B cell (primary cell): Measurements from ENCODE around the gene ZBTB33. TPM values are rescaled to one million over a fixed set of nuclear protein-coding genes. Genes with fewer than 3 reads are reported as not detected.

Experiments
- ATAC-seq: fragments of 200-7000 bp; cut with Tn5 transposase; one replicate; pipeline ENCODE4 v1.10.0; 2021; ENCODE audit warnings: low read depth, mild to moderate bottlenecking, moderate number of reproducible peaks, moderate library complexity
- CTCF ChIA-PET: fragments of 350-600 bp; sonication (Branson Sonifier 250); formaldehyde crosslinking; loops from one replicate; lab custom pipeline; 2021; ENCODE audit warnings: antibody characterized with exemption, inconsistent platforms; lab: Charles Lee
- POLR2A ChIA-PET: fragments of 350-600 bp; sonication (Branson Sonifier 250); formaldehyde crosslinking; loops from one replicate; lab custom pipeline; 2021; ENCODE audit warnings: antibody characterized with exemption; lab: Charles Lee
- DNase-seq: peaks from one replicate; pipeline ENCODE4 v3.0.0; 2013
- H2AFZ ChIP-seq: 2 replicates; pipeline ENCODE4 v1.6.1; 2012; ENCODE audit warnings: mild to moderate bottlenecking, low read depth, low read length; ENCODE audit not compliant: insufficient read depth, poor library complexity, severe bottlenecking
- H3K27ac ChIP-seq, 2 donors: 1 replicate in 1 of 2; 2 replicates in 1 of 2; pipeline ENCODE4 v1.5.1; 2012 to 2013; ENCODE audit warnings: low read length in 2 of 2, mild to moderate bottlenecking in 2 of 2, moderate library complexity in 1 of 2
- H3K27me3 ChIP-seq, 4 experiments: fragments of 200-600 bp in 1 of 4; sonication (generic) in 1 of 4; replicated peaks in 1 of 4; 1 replicate in 2 of 4; 2 replicates in 2 of 4; pipeline versions ENCODE4 v1.6.1 to v1.7.0; 2013 to 2016; ENCODE audit warnings: low read length in 3 of 4, mild to moderate bottlenecking in 2 of 4, mixed read lengths in 1 of 4, moderate library complexity in 1 of 4; ENCODE audit not compliant: insufficient read depth in 4 of 4, control insufficient read depth in 3 of 4; ENCODE audit errors: control extremely low read depth in 1 of 4
- H3K36me3 ChIP-seq, 2 experiments: replicated peaks in 1 of 2; 1 replicate in 1 of 2; 2 replicates in 1 of 2; pipeline versions ENCODE4 v1.6.1 to v1.7.1; 2013; ENCODE audit warnings: low read length in 1 of 2; ENCODE audit not compliant: insufficient read depth in 2 of 2, control insufficient read depth in 1 of 2; ENCODE audit errors: control extremely low read depth in 1 of 2, extremely low read depth in 1 of 2
- H3K4me1 ChIP-seq, 2 donors: fragments of 200-600 bp in 1 of 2; sonication (generic) in 1 of 2; 1 replicate in 1 of 2; 2 replicates in 1 of 2; pipeline versions ENCODE4 v1.5.1 to v1.6.1; 2013 to 2017; ENCODE audit warnings: low read length in 2 of 2; ENCODE audit not compliant: control insufficient read depth in 2 of 2, insufficient read depth in 2 of 2
- H3K4me2 ChIP-seq: replicated peaks from 2 replicates; pipeline ENCODE3; 2012; ENCODE audit warnings: mild to moderate bottlenecking, low read depth, low read length; ENCODE audit not compliant: poor library complexity, severe bottlenecking
- H3K4me3 ChIP-seq, 5 experiments: fragments of 200-600 bp in 1 of 5; sonication (generic) in 1 of 5; 1 replicate in 3 of 5; 2 replicates in 2 of 5; pipeline versions ENCODE4 v1.5.1 to v1.7.0; 2011 to 2016; ENCODE audit warnings: low read length in 4 of 5, mild to moderate bottlenecking in 4 of 5, low read depth in 2 of 5, control low read depth in 1 of 5, moderate library complexity in 1 of 5; ENCODE audit not compliant: insufficient read depth in 1 of 5; ENCODE audit errors: control extremely low read depth in 1 of 5, extremely low read depth in 1 of 5
- H3K79me2 ChIP-seq: fragments of 200-600 bp; sonication (generic); one replicate; pipeline ENCODE4 v1.6.0; 2016; ENCODE audit warnings: low read length; ENCODE audit not compliant: control insufficient read depth, insufficient read depth
- H3K9ac ChIP-seq: fragments of 200-600 bp; sonication (generic); 2 replicates; pipeline ENCODE4 v1.6.1; 2017; ENCODE audit warnings: mild to moderate bottlenecking, low read length, moderate library complexity
- H3K9me3 ChIP-seq, 3 donors: one replicate each; pipeline versions ENCODE4 v1.6.1 to v1.7.1; 2013; ENCODE audit warnings: low read length in 2 of 3; ENCODE audit not compliant: control insufficient read depth in 2 of 3, insufficient read depth in 1 of 3; ENCODE audit errors: control extremely low read depth in 1 of 3
- H4K20me1 ChIP-seq: 2 replicates; pipeline ENCODE4 v1.6.0; 2012; ENCODE audit warnings: mild to moderate bottlenecking, low read length; ENCODE audit not compliant: insufficient read depth, control insufficient read depth, poor library complexity, severe bottlenecking
- H3K27ac Mint-ChIP-seq: one replicate; pipeline ENCODE4 v1.8.0; 2021; ENCODE audit warnings: mixed read lengths
- H3K27me3 Mint-ChIP-seq: one replicate; pipeline ENCODE4 v1.8.0; 2021; ENCODE audit warnings: mixed read lengths
- H3K4me1 Mint-ChIP-seq: one replicate; pipeline ENCODE4 v1.8.0; 2021; ENCODE audit warnings: mixed read lengths
- H3K4me3 Mint-ChIP-seq: one replicate; pipeline ENCODE4 v1.8.0; 2021; ENCODE audit warnings: mixed read lengths
- H3K9me3 Mint-ChIP-seq: one replicate; pipeline ENCODE4 v1.8.0; 2022; ENCODE audit warnings: mixed read lengths; ENCODE audit not compliant: insufficient read depth
- CTCF ChIP-seq: fragments of 200-600 bp; IDR thresholded peaks from one replicate; pipeline ENCODE4 v1.8.0; 2022; ENCODE audit warnings: antibody characterized with exemption, mild to moderate bottlenecking
- EZH2 ChIP-seq: IDR thresholded peaks from 2 replicates; pipeline ENCODE4 v1.6.1; 2012; ENCODE audit warnings: borderline replicate concordance, low read depth, mild to moderate bottlenecking, moderate library complexity, low read length; ENCODE audit not compliant: insufficient read depth, poor library complexity, severe bottlenecking
- WGBS: methylation state at CpG from one replicate; pipeline ENCODE4 v1.1.5; 2013; ENCODE audit warnings: missing lambda C conversion rate; ENCODE audit not compliant: insufficient coverage; 5-methylcytosine and 5-hydroxymethylcytosine counted together
- intact Hi-C: fragments of 100-400 bp; cut with micrococcal nuclease; formaldehyde crosslinking; loops from one replicate; pipeline ENCODE4 v1.10.0; 2022
- polyA plus RNA-seq: library from polyadenylated mRNA; depleted of rRNA; stranded (reverse); fragments of >200 nt; gene quantifications from 2 replicates; pipeline ENCODE4 v1.2.3, GENCODE V29; 2012
- total RNA-seq, 2 donors: library from RNA; stranded (reverse); fragments of 120-200 nt in 1 of 2; gene quantifications; 1 replicate in 1 of 2; 2 replicates in 1 of 2; pipeline versions ENCODE4 v1.2.3 to v1.2.4, GENCODE V29; 2013 to 2022

ZBTB33 gene
- total and polyA plus RNA-seq, 2 donors (not counting 1 experiment from before 2014, with no cell fraction given), result 4.6 to 21.6 TPM

GRCh38 chrX:120274145-120274544 lies 23.5 kb downstream of the ZBTB33 start:
- Mint-ChIP-seq H3K4me3 (no peak overlapping the region), H3K27ac (no peak overlapping the region), H3K27me3 (no peaks in the 10 kb centered on the region), H3K9me3 (no peaks in the 10 kb centered on the region), H3K4me1 (peaks cover 6% of the 10 kb centered on the region)
- intact Hi-C loops, result no loop called here
- DNase-seq (no peak), ATAC-seq (no peak)
- H3K36me3 ChIP-seq, result no peaks in the 10 kb centered on the region
- H3K4me3 ChIP-seq, result no peak overlapping the region
- POLR2A ChIA-PET, result interaction anchor here (0.5 kb wide), 1 partner anchor 164 kb away, joined by 4 read pairs; no protein-coding TSS in a partner anchor
- no peak overlapping the region for H3K9ac ChIP-seq
- no peaks in the 10 kb centered on the region for H3K9me3 ChIP-seq
- no peaks in the 10 kb centered on the region for H3K79me2 ChIP-seq
- no peak overlapping the region for H2AFZ ChIP-seq
- H4K20me1 ChIP-seq, result no peaks in the 10 kb centered on the region
- peaks cover 0 to 3% of the 10 kb centered on the region in 2 donors for H3K4me1 ChIP-seq
- TF ChIP-seq EZH2, result no peak
- no peak for TF ChIP-seq CTCF
- CTCF ChIA-PET, result no interaction called here
- no peak overlapping the region for H3K4me2 ChIP-seq
- no peak overlapping the region for H3K27ac ChIP-seq
- H3K27me3 ChIP-seq, result no peaks in the 10 kb centered on the region
- WGBS, result no CpG with 5 or more reads among the region's 2 CpGs

GRCh38 chrX:120274958-120275357 lies 24.3 kb downstream of the ZBTB33 start:
- H3K27me3 Mint-ChIP-seq, result no peaks in the 10 kb centered on the region
- WGBS, result 100% methylated on average over 1 of the region's 2 CpGs
- no peak overlapping the region for H3K4me3 Mint-ChIP-seq
- H3K4me1 Mint-ChIP-seq, result no peaks in the 10 kb centered on the region
- Histone ChIP-seq H3K27me3 (no peaks in the 10 kb centered on the region), H3K4me2 (no peak overlapping the region), H3K27ac (no peak overlapping the region), H3K9me3 (no peaks in the 10 kb centered on the region), H3K9ac (no peak overlapping the region), H3K4me1 (no peaks in the 10 kb centered on the region), H3K79me2 (no peaks in the 10 kb centered on the region), H4K20me1 (no peaks in the 10 kb centered on the region), H2AFZ (no peak overlapping the region), H3K4me3 (no peak overlapping the region), H3K36me3 (no peaks in the 10 kb centered on the region)
- ATAC-seq, result no peak
- CTCF ChIA-PET, result interaction anchor here (0.7 kb wide), 1 partner anchor 56 kb away, joined by 3 read pairs; no protein-coding TSS in a partner anchor
- H3K27ac Mint-ChIP-seq, result no peak overlapping the region
- no peaks in the 10 kb centered on the region for H3K9me3 Mint-ChIP-seq
- intact Hi-C loops, result no loop called here
- TF ChIP-seq EZH2 (no peak), CTCF (no peak)
- no peak for DNase-seq
- POLR2A ChIA-PET, result no interaction called here
